Loucy (cell line): Measurements from ENCODE around the gene SCRT2.

Source experiments
- EZH2phosphoT487 ChIP-seq: fragments of 200-600 bp; IDR thresholded peaks from 2 replicates; pipeline ENCODE4 v1.6.1; 2018; ENCODE audit warnings: antibody characterized with exemption, mild to moderate bottlenecking, moderate library complexity, borderline replicate concordance
- TF ChIP-seq, protein P1 (sequence below): fragments of 200-600 bp; sonication (generic); conservative IDR thresholded peaks from 2 replicates; pipeline ENCODE4 v1.5.1; 2014; ENCODE audit warnings: mild to moderate bottlenecking, antibody characterized with exemption, low read length

DNA sequence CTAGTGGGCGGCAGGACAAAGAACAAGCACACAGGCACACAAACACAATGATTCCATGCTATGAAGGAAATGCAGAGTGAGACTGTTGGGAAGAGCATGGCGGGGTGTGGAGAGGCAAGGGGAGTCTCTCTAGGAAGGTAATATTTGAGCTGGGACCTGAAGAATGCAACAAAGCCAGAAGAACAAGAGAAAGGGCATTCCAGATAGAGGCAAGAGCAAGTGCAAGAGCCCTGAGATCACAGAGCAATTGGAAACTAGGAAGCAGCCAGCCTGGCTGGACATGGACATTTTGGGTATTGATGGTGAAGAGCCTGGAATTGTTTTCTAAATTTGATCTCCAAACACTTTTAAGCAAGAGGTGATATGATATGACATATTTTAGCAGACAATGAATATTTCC lies 38.0 kb downstream of the SCRT2 start:
- TF ChIP-seq, protein P1, sequence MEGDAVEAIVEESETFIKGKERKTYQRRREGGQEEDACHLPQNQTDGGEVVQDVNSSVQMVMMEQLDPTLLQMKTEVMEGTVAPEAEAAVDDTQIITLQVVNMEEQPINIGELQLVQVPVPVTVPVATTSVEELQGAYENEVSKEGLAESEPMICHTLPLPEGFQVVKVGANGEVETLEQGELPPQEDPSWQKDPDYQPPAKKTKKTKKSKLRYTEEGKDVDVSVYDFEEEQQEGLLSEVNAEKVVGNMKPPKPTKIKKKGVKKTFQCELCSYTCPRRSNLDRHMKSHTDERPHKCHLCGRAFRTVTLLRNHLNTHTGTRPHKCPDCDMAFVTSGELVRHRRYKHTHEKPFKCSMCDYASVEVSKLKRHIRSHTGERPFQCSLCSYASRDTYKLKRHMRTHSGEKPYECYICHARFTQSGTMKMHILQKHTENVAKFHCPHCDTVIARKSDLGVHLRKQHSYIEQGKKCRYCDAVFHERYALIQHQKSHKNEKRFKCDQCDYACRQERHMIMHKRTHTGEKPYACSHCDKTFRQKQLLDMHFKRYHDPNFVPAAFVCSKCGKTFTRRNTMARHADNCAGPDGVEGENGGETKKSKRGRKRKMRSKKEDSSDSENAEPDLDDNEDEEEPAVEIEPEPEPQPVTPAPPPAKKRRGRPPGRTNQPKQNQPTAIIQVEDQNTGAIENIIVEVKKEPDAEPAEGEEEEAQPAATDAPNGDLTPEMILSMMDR = no peak
- TF ChIP-seq EZH2phosphoT487 = no peak
